NCI-H2227 (cell line): Measurements from ENCODE around the gene ADORA2B.
A peak's percentile ranks its signal among the peaks of the same experiment; 100 is the strongest.
"Not testable (repeated sequence)": the region's sequence is repeated elsewhere in the genome, so short reads cannot be mapped to it uniquely, and the experiment has no call there.

Source experiments
- DNase-seq: peaks from one replicate; lab custom pipeline; 2025; ENCODE audit not compliant: unreplicated experiment; lab: John Stamatoyannopoulos, UW

Gene ADORA2B

DNA sequence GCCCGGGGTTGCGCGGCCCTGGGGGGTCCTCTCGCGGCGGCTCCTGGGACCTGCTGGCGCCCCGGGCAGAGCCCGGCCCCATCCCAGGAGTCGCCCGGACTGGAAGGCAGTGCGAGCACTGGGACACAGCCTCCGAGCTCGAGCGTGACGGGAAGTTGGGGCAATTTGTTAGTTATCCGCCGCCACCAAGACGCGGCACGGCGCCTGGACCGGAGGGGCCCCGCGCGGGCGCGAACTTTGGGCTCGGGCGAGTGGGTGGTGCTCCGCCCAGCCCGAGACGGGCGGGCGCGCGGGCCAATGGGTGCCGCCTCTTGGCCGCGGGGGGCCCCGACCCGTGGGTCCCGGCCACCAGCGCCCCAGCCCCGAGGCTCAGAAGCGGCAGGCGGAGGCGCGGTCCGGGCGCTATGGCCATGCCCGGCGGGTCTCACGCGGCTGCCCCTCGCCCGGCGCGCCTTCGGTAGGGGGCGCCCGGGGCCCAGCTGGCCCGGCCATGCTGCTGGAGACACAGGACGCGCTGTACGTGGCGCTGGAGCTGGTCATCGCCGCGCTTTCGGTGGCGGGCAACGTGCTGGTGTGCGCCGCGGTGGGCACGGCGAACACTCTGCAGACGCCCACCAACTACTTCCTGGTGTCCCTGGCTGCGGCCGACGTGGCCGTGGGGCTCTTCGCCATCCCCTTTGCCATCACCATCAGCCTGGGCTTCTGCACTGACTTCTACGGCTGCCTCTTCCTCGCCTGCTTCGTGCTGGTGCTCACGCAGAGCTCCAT, at the start of gene ADORA2B:
Gene ADORA2B, plus strand, starts transcription at position 372 of the 768 bp plus-strand sequence. Its CDS starts 119 bp downstream, at position 491.
- DNase-seq = peak; percentile 66

DNA sequence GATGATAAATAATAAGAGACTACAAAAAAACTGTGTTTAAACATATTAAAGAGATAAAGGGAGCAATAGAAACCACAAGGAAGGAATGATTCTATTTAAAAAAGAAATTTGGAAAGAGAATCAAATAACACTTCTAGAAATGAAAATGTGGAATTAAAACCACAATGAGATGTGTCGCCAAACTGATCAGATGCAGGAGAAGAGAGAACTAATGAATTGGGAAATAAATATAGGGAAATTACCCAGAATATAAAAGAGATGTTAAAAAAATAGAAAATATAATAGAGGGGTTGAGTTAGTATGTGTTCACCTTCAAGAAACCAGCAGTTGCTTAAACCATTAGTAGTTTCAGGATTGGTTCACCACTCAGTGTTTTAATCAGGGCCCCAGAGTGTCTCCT, 48.7 kb upstream of the ADORA2B start:
- DNase-seq = no peak

DNA sequence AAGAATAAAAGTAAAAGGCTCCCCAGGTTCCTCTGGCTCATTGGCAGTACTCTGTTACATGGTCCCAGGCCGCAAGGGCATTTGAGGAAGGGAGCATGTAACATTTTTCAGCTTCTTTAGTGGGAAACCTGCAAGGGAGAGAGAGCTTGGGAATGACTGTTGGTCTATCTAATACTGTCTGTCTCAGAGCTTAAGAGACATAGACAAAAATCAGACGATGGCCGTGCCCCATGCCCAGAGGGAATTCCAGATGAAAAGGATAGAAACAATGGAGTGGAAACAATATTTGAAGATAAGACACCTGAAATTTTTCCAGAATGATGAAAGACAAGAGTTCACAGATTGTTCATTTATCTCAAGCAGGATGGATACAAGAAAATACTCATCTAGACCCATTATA, 48.1 kb upstream of the ADORA2B start:
- DNase-seq = no peak

DNA sequence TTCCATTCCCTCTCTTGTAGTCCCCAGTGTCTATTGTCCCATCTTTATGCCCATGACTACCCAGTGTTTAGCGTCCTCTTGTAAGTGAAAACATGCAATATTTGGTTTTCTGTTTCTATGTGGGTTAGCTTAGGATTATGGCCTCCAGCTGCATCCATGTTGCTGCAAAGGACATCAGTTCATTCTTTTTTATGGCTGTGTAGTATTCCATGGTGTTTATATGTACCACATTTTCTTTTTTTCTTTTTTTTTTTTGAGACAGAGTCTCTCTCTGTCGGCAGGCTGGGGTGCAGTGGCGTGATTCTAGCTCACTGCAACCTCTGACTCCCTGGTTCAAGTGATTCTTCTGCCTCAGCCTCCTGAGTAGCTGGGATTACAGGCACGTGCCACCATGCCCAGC, 45.3 kb upstream of the ADORA2B start:
- not testable (repeated sequence) for DNase-seq

GRCh38 chr17:15900871-15901270, 44.1 kb upstream of the ADORA2B start:
- no peak for DNase-seq

DNA sequence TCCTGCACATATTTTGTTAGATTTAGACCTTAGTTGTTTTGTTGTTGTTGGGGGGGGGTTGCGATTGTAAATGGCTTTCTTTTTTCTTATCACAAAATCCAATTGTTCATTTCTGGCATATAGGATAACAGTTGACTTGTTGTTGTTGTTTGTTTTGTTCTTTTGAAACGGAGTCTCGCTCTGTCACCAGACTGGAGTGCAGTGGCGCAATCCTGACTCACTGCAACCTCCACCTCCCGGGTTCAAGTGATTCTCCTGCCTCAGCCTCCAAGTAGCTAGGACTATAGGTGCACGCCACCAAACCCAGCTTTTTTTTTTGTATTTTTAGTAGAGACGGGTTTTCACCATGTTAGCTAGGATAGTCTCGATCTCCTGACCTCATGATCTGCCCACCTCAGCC, 39.7 kb upstream of the ADORA2B start:
- DNase-seq = not testable (repeated sequence)

DNA sequence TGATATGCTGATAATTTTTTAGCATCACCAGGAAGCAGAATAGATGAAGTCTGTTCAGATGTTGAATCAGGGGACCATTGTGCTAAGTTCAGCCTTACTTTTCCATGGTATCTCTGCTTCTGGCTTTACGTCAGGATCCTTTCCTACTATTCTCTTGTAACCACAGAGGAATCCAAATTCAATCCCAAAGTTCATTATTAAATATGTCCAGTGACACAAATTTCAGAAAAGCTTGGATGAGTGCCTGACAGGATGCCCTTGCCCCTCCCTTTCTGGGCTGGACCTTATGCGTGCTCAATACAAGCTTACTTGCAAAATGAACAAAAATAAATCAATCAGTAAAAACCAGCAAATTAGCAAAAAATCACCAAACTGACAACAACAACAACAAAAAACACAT, 37.6 kb upstream of the ADORA2B start:
- DNase-seq = no peak

DNA sequence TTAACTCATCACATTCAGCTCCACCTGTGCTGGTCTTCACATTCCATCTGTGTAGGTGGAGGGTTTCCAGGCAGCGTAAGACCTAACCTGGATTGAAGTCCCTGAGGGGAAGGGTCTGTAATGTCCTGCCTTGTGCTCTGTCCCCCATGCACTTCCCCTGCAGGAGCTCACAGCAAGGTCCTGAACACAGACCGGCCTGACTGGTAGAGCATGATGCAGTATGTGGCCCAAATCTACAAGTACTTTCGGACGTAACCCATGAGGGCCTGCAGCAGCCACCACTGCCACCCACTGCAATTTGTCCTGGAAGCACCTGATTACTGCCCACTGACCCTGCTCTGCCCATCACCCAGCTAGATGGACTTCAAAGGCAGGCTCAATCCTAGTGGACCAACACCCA, 36.6 kb upstream of the ADORA2B start:
- no peak for DNase-seq

- DNase-seq = no peak
Observed at GRCh38 chr17:15909481-15909991, 35.4 kb upstream of the ADORA2B start.

DNA sequence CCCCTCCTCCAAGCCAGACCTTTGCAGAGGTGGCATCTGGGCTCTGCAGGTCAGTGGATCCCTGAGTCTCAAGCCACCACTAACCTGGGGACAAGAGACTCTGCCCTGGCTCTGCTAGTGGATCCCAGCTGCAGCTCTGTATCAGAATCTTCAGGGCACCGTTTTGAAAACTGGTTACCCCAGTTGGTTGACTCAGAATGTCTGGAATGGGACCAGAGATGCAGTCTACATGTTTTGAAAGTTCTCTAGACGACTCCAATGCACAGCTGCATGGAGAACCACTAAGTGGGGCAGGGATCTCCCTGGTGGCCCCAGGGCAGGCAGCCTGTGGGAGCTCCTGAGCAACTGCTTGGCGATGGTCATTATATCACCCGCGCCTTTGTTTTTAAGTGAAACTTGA, 34.1 kb upstream of the ADORA2B start:
- no peak for DNase-seq

DNA sequence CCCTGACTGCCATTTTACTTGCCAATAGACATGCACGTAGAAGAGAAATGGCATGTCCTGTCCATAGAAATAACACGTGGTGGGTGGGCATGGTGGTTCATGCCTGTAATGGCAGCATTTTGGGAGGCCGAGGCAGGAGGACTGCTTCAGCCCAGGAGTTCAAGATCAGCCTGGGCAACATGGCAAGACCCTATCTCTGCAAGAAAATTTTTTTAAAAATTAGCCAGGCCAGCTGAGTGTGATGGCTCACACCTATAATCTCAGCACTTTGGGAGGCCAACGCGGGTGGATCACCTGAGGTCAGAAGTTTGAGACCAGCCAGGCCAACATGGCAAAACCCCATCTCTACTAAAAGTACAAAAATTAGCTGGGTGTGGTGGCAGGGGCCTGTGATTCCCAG, 33.2 kb upstream of the ADORA2B start:
- DNase-seq = not testable (repeated sequence)

DNA sequence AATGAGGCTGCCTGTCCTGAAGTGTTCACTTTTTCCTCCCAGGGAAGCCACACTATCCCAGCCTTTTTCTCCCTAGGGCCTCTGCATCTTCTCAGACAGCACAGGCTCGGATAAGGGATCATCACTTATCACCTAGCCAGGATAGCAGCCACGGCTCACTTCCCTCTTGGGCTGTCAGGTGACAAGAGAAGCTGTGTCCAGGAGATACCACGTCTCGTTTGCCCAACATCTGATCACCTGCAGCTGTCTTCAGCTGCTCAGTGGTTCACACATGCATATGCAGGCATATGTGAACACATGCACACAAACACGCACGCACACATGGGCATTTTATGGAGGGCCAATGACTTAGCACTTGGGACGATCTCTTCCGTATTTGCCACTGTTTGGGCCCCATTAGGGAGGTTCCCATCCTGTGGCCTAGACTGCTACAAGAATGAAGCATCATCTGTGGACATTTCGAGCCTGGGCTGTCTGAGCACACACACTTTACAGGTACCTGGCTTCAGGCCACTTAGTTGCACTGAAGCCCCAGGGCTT, 32.4 kb upstream of the ADORA2B start:
- no peak for DNase-seq

DNA sequence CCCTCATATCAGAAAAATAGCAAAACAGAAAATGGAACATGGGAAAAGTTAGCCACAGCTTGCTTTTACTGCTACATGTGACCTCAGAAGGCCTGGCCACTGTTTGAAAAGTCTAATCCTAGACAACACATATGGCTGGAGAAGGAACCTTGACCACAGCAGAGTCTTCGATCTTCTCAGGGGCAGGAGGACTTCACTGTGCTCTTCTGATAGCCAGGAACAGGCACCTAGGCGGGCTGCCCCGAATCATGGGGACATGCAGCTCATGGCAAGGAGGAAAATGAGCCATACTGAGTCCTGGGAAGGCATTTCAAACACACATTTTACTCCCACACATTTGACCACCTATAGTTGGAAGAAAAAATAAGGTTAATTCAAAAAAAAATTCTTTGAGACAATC, 31.1 kb upstream of the ADORA2B start:
- no peak for DNase-seq

DNA sequence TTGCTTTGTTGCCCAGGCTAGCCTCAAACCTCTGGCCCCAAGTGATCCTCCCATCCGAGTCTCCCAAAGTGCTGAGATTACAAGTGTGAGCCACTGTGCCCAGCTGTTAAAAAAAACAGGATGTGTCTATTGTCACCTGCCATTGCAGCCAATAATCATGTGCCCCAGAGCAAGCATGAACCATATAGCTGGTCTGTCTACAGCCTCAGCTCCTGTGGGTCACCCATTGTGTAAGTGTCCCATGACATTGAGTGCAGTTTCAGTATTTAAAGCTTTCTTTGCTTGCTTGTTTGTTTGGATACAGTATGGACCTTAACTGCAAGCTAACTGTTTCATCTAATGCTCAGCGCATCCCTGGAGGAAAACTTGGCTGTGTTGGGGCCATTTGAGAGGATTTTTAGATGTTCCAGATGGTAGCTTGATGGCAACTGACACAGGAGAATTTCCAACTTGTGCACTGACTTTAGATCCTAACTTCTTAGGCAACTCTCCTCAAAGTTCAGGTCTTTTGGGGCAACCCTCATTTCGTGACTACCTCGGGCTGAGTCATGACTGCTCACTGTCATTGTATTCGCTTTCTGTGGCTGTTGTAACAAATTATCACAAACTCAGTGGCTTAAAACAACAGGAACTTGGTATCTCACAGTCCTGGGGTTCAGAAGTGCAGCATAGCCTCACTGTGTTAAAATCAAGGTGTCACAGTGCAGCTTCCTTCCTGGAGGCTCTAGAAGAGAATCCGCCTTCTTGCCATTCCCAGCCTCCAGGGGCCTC, 30.3 kb upstream of the ADORA2B start:
- DNase-seq = no peak

DNA sequence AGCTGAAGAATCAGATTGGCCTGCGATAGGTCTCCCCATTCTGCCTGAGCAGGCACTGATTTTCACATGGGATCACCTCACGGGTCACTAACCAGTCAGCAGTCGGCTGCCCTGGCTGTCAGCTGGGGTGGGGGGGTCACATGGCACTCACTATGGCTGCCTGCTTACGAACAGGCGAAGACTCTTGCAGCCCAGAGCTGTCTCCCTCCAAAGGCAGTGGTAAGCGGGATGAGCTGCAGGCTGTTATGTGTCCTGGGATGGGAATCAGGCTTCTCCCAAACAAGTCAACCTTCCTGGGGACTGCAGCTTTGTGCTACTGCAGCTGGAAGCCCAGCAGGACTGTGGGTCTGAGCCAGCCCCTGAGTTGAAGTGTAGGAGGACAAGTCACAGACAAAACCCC, 29.0 kb upstream of the ADORA2B start:
- no peak for DNase-seq

DNA sequence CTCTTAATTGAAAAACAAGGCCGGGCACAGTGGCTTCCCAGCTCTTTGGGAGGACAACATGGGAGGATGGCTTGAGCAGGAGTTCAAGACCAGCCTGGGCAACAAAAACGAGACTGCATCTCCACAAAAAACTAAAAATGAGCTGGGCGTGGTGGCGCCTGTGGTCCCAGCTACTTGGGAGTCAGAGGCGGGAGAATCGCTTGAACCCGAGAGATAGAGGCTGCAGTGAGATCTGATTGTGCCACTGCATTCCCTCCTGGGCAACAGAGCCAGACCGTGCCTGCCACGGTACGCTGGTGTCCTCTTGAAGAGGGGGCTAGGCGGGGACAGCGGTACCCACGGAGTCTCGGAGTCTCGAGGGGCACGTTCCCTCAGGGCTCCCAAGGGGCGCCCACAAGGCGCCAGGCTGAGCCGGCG, 27.9 kb upstream of the ADORA2B start:
- DNase-seq = no peak

DNA sequence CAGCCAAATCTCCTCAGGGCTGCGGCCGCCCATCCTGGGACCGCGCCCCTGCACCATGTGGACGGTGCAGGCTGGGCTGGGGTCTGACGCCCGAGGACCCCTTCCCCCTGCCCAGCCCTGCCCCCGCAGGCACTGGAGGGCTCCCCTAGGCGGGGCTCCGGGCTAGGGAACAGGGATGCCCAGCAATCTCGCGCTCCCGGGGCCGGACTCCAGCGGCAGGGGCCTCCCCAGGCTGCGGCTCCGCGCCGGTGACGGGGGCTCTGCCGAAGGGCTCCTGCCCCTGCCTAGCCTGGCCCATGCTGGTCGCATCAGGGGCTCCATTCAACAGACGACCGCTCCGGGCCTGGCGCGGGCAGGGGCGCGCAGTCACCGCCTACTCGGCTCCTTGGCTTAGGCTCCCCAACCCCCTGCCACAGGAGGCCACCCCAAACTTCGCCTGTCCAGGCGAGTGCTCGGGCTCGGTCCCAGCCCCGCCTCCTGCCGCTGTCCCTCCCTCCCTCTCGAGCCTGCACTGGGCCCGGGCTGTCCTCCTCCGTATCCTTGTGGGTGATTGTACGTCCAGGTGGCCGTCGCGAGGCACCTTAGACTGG, 27.4 kb upstream of the ADORA2B start:
- DNase-seq = peak; percentile 12

DNA sequence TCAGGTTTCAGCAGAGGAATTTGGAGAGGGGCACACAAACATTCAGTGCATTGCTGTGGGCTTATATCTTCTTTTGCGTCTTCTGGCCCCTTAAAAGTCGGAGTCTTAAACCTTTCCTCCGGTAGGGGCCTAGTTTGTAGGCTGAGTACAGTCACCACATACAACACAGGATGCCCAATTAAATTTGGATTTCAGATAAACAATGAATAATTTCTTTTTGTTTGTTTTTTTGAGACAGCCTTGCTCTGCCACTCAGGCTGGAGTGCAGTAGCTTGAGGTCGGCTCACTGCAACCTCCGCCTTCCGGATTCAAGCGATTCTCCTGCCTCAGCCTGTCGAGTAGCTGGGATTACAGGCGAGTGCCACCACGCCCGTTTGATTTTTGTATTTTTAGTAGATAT, 26.7 kb upstream of the ADORA2B start:
- no peak for DNase-seq

GRCh38 chr17:15918661-15919259, 26.2 kb upstream of the ADORA2B start:
- no peak for DNase-seq

DNA sequence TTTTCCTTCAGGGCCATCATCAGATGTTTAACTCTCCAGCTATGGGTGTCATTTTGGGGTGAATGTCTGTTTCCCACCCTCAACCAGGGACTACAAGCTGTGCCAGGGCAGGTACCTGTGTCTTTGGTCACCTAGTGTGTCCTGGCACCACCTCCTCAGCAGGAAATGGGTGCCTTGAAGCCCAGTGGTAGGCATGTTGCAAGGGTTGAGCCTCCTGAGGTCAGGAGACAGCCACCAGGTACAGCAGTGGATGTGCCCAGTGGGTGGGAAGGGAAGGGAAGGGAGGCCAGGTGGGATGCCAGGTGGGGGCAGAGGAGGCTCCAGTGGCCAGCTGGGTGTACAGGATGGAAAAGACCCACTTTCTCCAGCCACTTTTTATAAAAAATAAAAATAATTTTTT, 25.5 kb upstream of the ADORA2B start:
- DNase-seq = no peak

DNA sequence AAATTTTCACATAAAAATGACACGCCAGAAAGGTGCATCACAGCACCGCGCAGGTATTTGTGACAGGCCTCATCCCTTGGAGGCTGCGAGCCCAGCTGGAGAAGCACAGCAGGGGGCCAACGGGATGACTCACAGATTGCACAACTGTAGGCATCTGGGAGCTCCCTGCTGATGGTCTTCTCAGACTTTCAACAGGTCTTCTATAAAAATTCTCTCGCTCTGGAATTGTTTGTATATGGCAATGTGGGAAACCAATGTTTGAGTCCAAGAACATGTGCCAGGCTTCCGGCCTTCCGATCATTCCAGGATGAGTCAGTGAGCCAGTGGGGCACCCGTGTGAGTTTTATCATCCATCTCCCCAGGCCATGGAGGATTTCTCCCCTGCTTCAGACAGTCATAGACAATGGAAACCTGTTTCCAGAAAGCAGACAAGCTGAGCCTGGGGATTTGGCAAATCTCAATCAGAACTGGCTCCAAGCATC, 24.1 kb upstream of the ADORA2B start:
- no peak for DNase-seq
